Mucosa of stomach (tissue), 1 donor: ENCODE data around the gene ADH1C.

Experiments used
- H3K27me3 ChIP-seq: one replicate; pipeline ENCODE4 v1.7.0; 2013; ENCODE audit warnings: mild to moderate bottlenecking, low read length; ENCODE audit not compliant: control insufficient read depth, insufficient read depth
- H3K36me3 ChIP-seq: one replicate; pipeline ENCODE4 v1.7.0; 2013; ENCODE audit warnings: low read length; ENCODE audit not compliant: control insufficient read depth, insufficient read depth
- H3K4me1 ChIP-seq: one replicate; pipeline ENCODE4 v1.7.0; 2013; ENCODE audit warnings: mild to moderate bottlenecking, low read length; ENCODE audit not compliant: control insufficient read depth, insufficient read depth
- H3K4me3 ChIP-seq: one replicate; pipeline ENCODE4 v1.7.0; 2013; ENCODE audit warnings: low read length
- H3K9ac ChIP-seq: one replicate; pipeline ENCODE4 v1.7.0; 2013; ENCODE audit warnings: mild to moderate bottlenecking, low read length, moderate library complexity
- H3K9me3 ChIP-seq: one replicate; pipeline ENCODE4 v1.7.0; 2013; ENCODE audit warnings: mild to moderate bottlenecking, low read length, moderate library complexity; ENCODE audit not compliant: control insufficient read depth
- donor health status: Pancreatic carcinoma.

ADH1C gene

GRCh38 chr4:99352602-99353537 is at the start of gene ADH1C:
Gene ADH1C, minus strand, starts transcription at chr4:99352746. Its CDS starts 71 bp downstream, at chr4:99352675.
- peak within 1 kb of the TSS; percentile 50 for H3K9ac ChIP-seq
- no peaks in the 10 kb centered on the region for H3K36me3 ChIP-seq
- no peak within 1 kb of the TSS for H3K4me3 ChIP-seq

GRCh38 chr4:99400831-99401230 is 48.3 kb upstream of the ADH1C start:
- no peak overlapping the region for H3K9ac ChIP-seq
- no peaks in the 10 kb centered on the region for H3K27me3 ChIP-seq
- H3K9me3 ChIP-seq: no peaks in the 10 kb centered on the region
- no peak overlapping the region for H3K4me3 ChIP-seq
- peaks cover 44% of the 10 kb centered on the region for H3K4me1 ChIP-seq
- H3K36me3 ChIP-seq: no peaks in the 10 kb centered on the region

More at GRCh38 chr4:99352602-99353537, at the start of gene ADH1C:
- Histone ChIP-seq H3K9me3 (no peaks in the 10 kb centered on the region), H3K27me3 (no peaks in the 10 kb centered on the region), H3K4me1 (peaks cover 10% of the 10 kb centered on the region)

GRCh38 chr4:99399017-99399416 is 46.5 kb upstream of the ADH1C start:
- Histone ChIP-seq H3K27me3 (no peaks in the 10 kb centered on the region), H3K9me3 (no peaks in the 10 kb centered on the region), H3K4me1 (peaks cover 35% of the 10 kb centered on the region), H3K9ac (no peak overlapping the region), H3K36me3 (no peaks in the 10 kb centered on the region), H3K4me3 (no peak overlapping the region)

GRCh38 chr4:99395595-99396364 is 43.2 kb upstream of the ADH1C start:
- Histone ChIP-seq H3K4me3 (no peak overlapping the region), H3K4me1 (peaks cover 10% of the 10 kb centered on the region), H3K9me3 (no peaks in the 10 kb centered on the region), H3K27me3 (no peaks in the 10 kb centered on the region), H3K36me3 (no peaks in the 10 kb centered on the region), H3K9ac (no peak overlapping the region)

GRCh38 chr4:99394896-99395295 is 42.4 kb upstream of the ADH1C start:
- peaks cover 10% of the 10 kb centered on the region for H3K4me1 ChIP-seq
- H3K9me3 ChIP-seq: no peaks in the 10 kb centered on the region
- no peaks in the 10 kb centered on the region for H3K27me3 ChIP-seq
- no peak overlapping the region for H3K4me3 ChIP-seq
- H3K9ac ChIP-seq: no peak overlapping the region
- H3K36me3 ChIP-seq: no peaks in the 10 kb centered on the region

GRCh38 chr4:99390055-99390454 is 37.5 kb upstream of the ADH1C start:
- no peaks in the 10 kb centered on the region for H3K36me3 ChIP-seq
- H3K4me1 ChIP-seq: peaks cover 17% of the 10 kb centered on the region
- H3K9me3 ChIP-seq: no peaks in the 10 kb centered on the region
- no peaks in the 10 kb centered on the region for H3K27me3 ChIP-seq
- no peak overlapping the region for H3K4me3 ChIP-seq
- H3K9ac ChIP-seq: no peak overlapping the region

GRCh38 chr4:99389606-99390005 is 37.1 kb upstream of the ADH1C start:
- Histone ChIP-seq H3K36me3 (no peaks in the 10 kb centered on the region), H3K9ac (no peak overlapping the region), H3K27me3 (no peaks in the 10 kb centered on the region), H3K4me3 (no peak overlapping the region), H3K4me1 (peaks cover 21% of the 10 kb centered on the region), H3K9me3 (no peaks in the 10 kb centered on the region)

GRCh38 chr4:99383833-99384392 is 31.4 kb upstream of the ADH1C start:
- Histone ChIP-seq H3K27me3 (no peaks in the 10 kb centered on the region), H3K36me3 (no peaks in the 10 kb centered on the region)

GRCh38 chr4:99383399-99383798 is 30.9 kb upstream of the ADH1C start:
- Histone ChIP-seq H3K9ac (no peak overlapping the region), H3K4me3 (no peak overlapping the region), H3K27me3 (no peaks in the 10 kb centered on the region)

More at GRCh38 chr4:99383833-99384392, 31.4 kb upstream of the ADH1C start:
- Histone ChIP-seq H3K4me1 (peaks cover 32% of the 10 kb centered on the region), H3K9ac (no peak overlapping the region), H3K4me3 (no peak overlapping the region), H3K9me3 (no peaks in the 10 kb centered on the region)

GRCh38 chr4:99382745-99383360 is 30.3 kb upstream of the ADH1C start:
- H3K9me3 ChIP-seq: no peaks in the 10 kb centered on the region

More at GRCh38 chr4:99383399-99383798, 30.9 kb upstream of the ADH1C start:
- Histone ChIP-seq H3K9me3 (no peaks in the 10 kb centered on the region), H3K4me1 (peaks cover 27% of the 10 kb centered on the region), H3K36me3 (no peaks in the 10 kb centered on the region)

GRCh38 chr4:99381588-99382175 is 29.1 kb upstream of the ADH1C start:
- Histone ChIP-seq H3K4me3 (no peak overlapping the region), H3K9me3 (no peaks in the 10 kb centered on the region), H3K9ac (no peak overlapping the region), H3K27me3 (no peaks in the 10 kb centered on the region), H3K4me1 (peaks cover 20% of the 10 kb centered on the region), H3K36me3 (no peaks in the 10 kb centered on the region)

More at GRCh38 chr4:99382745-99383360, 30.3 kb upstream of the ADH1C start:
- no peak overlapping the region for H3K9ac ChIP-seq
- no peaks in the 10 kb centered on the region for H3K36me3 ChIP-seq
- H3K27me3 ChIP-seq: no peaks in the 10 kb centered on the region
- no peak overlapping the region for H3K4me3 ChIP-seq
- H3K4me1 ChIP-seq: peaks cover 24% of the 10 kb centered on the region
